GM10266 (cell line): Measurements from ENCODE around the gene ETFBKMT.
"Not testable (repeated sequence)": the region's sequence is repeated elsewhere in the genome, so short reads cannot be mapped to it uniquely, and the experiment has no call there.

Experiments used
- DNase-seq: peaks from one replicate; pipeline ENCODE4 v3.0.0; 2012; ENCODE audit errors: extremely low spot score
- CTCF ChIP-seq: IDR thresholded peaks from 2 replicates; pipeline ENCODE4 v1.5.1; 2012; ENCODE audit warnings: mild to moderate bottlenecking, low read depth; ENCODE audit not compliant: control insufficient read depth, insufficient read depth; ENCODE audit errors: missing control alignments

The ETFBKMT gene

GRCh38 chr12:31655792-31656191 lies 3.7 kb upstream of the ETFBKMT start:
- no peak for DNase-seq
- TF ChIP-seq CTCF, result no peak

GRCh38 chr12:31658471-31659086 lies 909 bp upstream of the ETFBKMT start:
- no peak for DNase-seq
- TF ChIP-seq CTCF, result no peak

GRCh38 chr12:31662176-31662849 lies 2.8 kb downstream of the ETFBKMT start:
- TF ChIP-seq CTCF, result no peak

GRCh38 chr12:31663576-31663975 lies 4.1 kb downstream of the ETFBKMT start:
- no peak for TF ChIP-seq CTCF

More at GRCh38 chr12:31662176-31662849, 2.8 kb downstream of the ETFBKMT start:
- no peak for DNase-seq

GRCh38 chr12:31664038-31664437 lies 4.5 kb downstream of the ETFBKMT start:
- no peak for TF ChIP-seq CTCF
- DNase-seq, result no peak

More at GRCh38 chr12:31663576-31663975, 4.1 kb downstream of the ETFBKMT start:
- DNase-seq, result no peak

- TF ChIP-seq CTCF, result no peak
- no peak for DNase-seq
These were observed 9.5 kb downstream of the ETFBKMT start for GRCh38 chr12:31669020-31669419.

GRCh38 chr12:31669582-31669981 lies 10.1 kb downstream of the ETFBKMT start:
- not testable (repeated sequence) for DNase-seq
